HG02759 (cell line): ENCODE results near the gene SAMD15.
A peak's percentile ranks its signal among the peaks of the same experiment; 100 is the strongest.
"Not testable (repeated sequence)": the region's sequence is repeated elsewhere in the genome, so short reads cannot be mapped to it uniquely, and the experiment has no call there.

Experiments
- ATAC-seq: cut with Tn5 transposase; IDR thresholded peaks from one replicate; pipeline ENCODE4 v1.9.1; 2021; ENCODE audit warnings: mild to moderate bottlenecking, moderate library complexity; ENCODE audit not compliant: unreplicated experiment

SAMD15 gene

GRCh38 chr14:77375164-77375950 lies 1.8 kb upstream of the SAMD15 start:
- no peak for ATAC-seq

GRCh38 chr14:77375973-77376770 lies 1.0 kb upstream of the SAMD15 start:
- peak; percentile 23 for ATAC-seq

GRCh38 chr14:77377502-77377844 lies 294 bp downstream of the SAMD15 start:
- ATAC-seq: no peak

- ATAC-seq: no peak
These were observed 1.5 kb downstream of the SAMD15 start for GRCh38 chr14:77378701-77379100.

- no peak for ATAC-seq
These were observed 13.0 kb downstream of the SAMD15 start for GRCh38 chr14:77390188-77390587.

GRCh38 chr14:77400216-77400615 lies 23.0 kb downstream of the SAMD15 start:
- no peak for ATAC-seq

- ATAC-seq: no peak
These were observed 26.6 kb downstream of the SAMD15 start for GRCh38 chr14:77403768-77404167.

- no peak for ATAC-seq
These were observed 28.9 kb downstream of the SAMD15 start for GRCh38 chr14:77406086-77406485.

- ATAC-seq: no peak
These were observed 29.5 kb downstream of the SAMD15 start for GRCh38 chr14:77406718-77407117.

- no peak for ATAC-seq
These were observed 30.0 kb downstream of the SAMD15 start for GRCh38 chr14:77407158-77407557.

GRCh38 chr14:77409131-77409533 lies 32.0 kb downstream of the SAMD15 start:
- ATAC-seq: no peak

- not testable (repeated sequence) for ATAC-seq
These were observed 38.3 kb downstream of the SAMD15 start for GRCh38 chr14:77415403-77416030.

GRCh38 chr14:77416098-77416497 lies 38.9 kb downstream of the SAMD15 start:
- ATAC-seq: not testable (repeated sequence)

GRCh38 chr14:77416836-77417235 lies 39.7 kb downstream of the SAMD15 start:
- ATAC-seq: no peak

- no peak for ATAC-seq
These were observed 44.0 kb downstream of the SAMD15 start for GRCh38 chr14:77421201-77421600.

- ATAC-seq: no peak
These were observed 46.2 kb downstream of the SAMD15 start, which contains the start of gene NOXRED1 for GRCh38 chr14:77423423-77423822. TSS of gene NOXRED1 (minus strand) at chr14:77423523. CDS start at chr14:77422889, 634 bp downstream.

- ATAC-seq: no peak
These were observed 47.7 kb downstream of the SAMD15 start for GRCh38 chr14:77424862-77425261.

GRCh38 chr14:77426396-77426795 lies 49.2 kb downstream of the SAMD15 start:
- ATAC-seq: no peak

- no peak for ATAC-seq
These were observed 58.9 kb downstream of the SAMD15 start for GRCh38 chr14:77436042-77436441.

- ATAC-seq: no peak
These were observed 61.4 kb downstream of the SAMD15 start for GRCh38 chr14:77438596-77438995.

GRCh38 chr14:77439861-77440260 lies 62.7 kb downstream of the SAMD15 start:
- ATAC-seq: no peak
